ENCODE results near the gene OLFML2A. TPM values are rescaled to one million over a fixed set of nuclear protein-coding genes. Genes with fewer than 3 reads are reported as not detected.

Gene OLFML2A
- total and polyA plus RNA-seq, 2 of the 13 experiments (the other 11 are each of a cell fraction or from before 2014, with no cell fraction given) = 0.01 to 0.02 TPM

DNA sequence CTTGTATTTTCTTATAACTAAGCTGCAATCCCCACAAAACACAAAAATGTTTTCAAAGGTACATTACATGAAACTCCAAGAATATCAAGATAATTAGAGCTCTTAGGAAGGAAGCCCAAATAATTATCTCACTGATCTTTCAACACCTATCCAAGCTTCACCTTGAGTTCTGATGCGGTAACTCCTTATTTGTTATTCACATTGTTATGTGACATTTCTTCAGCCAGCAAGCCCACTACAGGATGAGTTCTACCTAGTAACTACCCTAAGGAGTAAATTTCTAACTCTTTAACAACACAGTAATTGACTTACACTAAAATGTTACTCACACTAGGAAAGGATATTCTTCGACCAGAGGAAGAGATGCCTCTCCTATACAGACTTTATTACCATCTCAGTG, 15.7 kb upstream of the OLFML2A start:
- 95% methylated on average over 2 of the region's 2 CpGs for WGBS (ENCODE audit: low lambda C conversion rate)
- H3K4me2 ChIP-seq (ENCODE audit: low read depth, low read length) = no peak overlapping the region
- ATAC-seq = no peak
- H3K4me1 ChIP-seq (ENCODE audit: insufficient read depth, low read length) = peaks cover 73% of the 10 kb centered on the region
- no peaks in the 10 kb centered on the region for H3K9me3 ChIP-seq (ENCODE audit: low read length)
- H3K9ac ChIP-seq (ENCODE audit: insufficient read depth, low read depth, low read length) = no peak overlapping the region
- intact Hi-C loops (cut with micrococcal nuclease; ENCODE audit: unreplicated experiment) = no loop called here
- CTCF ChIA-PET (ENCODE audit: low intra/inter-chr PET ratio, low total read pairs) = no interaction called here
- no peak overlapping the region for H2AFZ ChIP-seq (ENCODE audit: low read length)
- FAIRE-seq = no peak
- H3K36me3 ChIP-seq (replicated peaks in 1 of 2; ENCODE audit: control insufficient read depth in 1 of 2, insufficient read depth in 2 of 2, low read length in 2 of 2) = no peaks in the 10 kb centered on the region
- H4K20me1 ChIP-seq (ENCODE audit: insufficient read depth, low read length) = peaks cover 10% of the 10 kb centered on the region; the same call in 1 of the 2 replicates
- no peak for DNase-seq (ENCODE audit: low spot score)
- no peak overlapping the region for H3K27ac ChIP-seq (ENCODE audit: extremely low read length, insufficient read depth, low read length)
- POLR2A ChIA-PET = interaction anchor here (1.6 kb wide), 1 partner anchor 9 kb away, joined by 4 read pairs; no protein-coding TSS in a partner anchor
- H3K27me3 ChIP-seq (ENCODE audit: control insufficient read depth in 1 of 2, insufficient read depth in 2 of 2, low read length in 2 of 2) = no peaks in the 10 kb centered on the region; a peak in 1 of 5 replicates
- no TSS peak for BruUV-seq (replicated peaks)
- H3K79me2 ChIP-seq (ENCODE audit: insufficient read depth, low read length) = peaks cover 94% of the 10 kb centered on the region
- in situ Hi-C loops (cut with HindIII; ENCODE audit: extremely low pct_ligation_motif_present, low pct_unique_long_range_greater_than_20kb) = no loop called here
- no peak overlapping the region for H3K4me3 ChIP-seq (replicated peaks in 1 of 3; ENCODE audit: insufficient read depth in 1 of 3, low read depth in 2 of 3, low read length in 3 of 3)
- TF ChIP-seq ZFP82 (CRISPR knock-in tag; IDR thresholded peaks at IDR 0.05; ENCODE audit: borderline replicate concordance) (no peak), AGO2 (optimal IDR thresholded peaks at IDR 0.05; ENCODE audit: low read depth, low read length) (no peak), ZBTB3 (CRISPR knock-in tag; IDR thresholded peaks at IDR 0.05; ENCODE audit: borderline replicate concordance, low read depth) (no peak), ZNF772 (CRISPR knock-in tag; IDR thresholded peaks at IDR 0.05) (no peak), ZNF20 (CRISPR knock-in tag; IDR thresholded peaks at IDR 0.05) (no peak), ZMYM3 (CRISPR knock-in tag; IDR thresholded peaks at IDR 0.05) (no peak), ZNF337 (CRISPR knock-in tag; IDR thresholded peaks at IDR 0.05; ENCODE audit: borderline replicate concordance, low read depth) (no peak), ZNF468 (CRISPR knock-in tag; IDR thresholded peaks at IDR 0.05) (no peak), ZNF747 (CRISPR knock-in tag; IDR thresholded peaks at IDR 0.05; ENCODE audit: borderline replicate concordance) (no peak), ZNF878 (CRISPR knock-in tag; IDR thresholded peaks at IDR 0.05) (no peak), RBFOX2 (IDR thresholded peaks at IDR 0.05; ENCODE audit: low read depth, low read length) (no peak), HOXA3 (CRISPR knock-in tag; IDR thresholded peaks at IDR 0.05) (no peak)
- TF ChIP-seq, protein P1, sequence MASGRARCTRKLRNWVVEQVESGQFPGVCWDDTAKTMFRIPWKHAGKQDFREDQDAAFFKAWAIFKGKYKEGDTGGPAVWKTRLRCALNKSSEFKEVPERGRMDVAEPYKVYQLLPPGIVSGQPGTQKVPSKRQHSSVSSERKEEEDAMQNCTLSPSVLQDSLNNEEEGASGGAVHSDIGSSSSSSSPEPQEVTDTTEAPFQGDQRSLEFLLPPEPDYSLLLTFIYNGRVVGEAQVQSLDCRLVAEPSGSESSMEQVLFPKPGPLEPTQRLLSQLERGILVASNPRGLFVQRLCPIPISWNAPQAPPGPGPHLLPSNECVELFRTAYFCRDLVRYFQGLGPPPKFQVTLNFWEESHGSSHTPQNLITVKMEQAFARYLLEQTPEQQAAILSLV (CRISPR knock-in tag; IDR thresholded peaks at IDR 0.05; ENCODE audit: borderline replicate concordance) = no peak
- TF ChIP-seq, protein P2, sequence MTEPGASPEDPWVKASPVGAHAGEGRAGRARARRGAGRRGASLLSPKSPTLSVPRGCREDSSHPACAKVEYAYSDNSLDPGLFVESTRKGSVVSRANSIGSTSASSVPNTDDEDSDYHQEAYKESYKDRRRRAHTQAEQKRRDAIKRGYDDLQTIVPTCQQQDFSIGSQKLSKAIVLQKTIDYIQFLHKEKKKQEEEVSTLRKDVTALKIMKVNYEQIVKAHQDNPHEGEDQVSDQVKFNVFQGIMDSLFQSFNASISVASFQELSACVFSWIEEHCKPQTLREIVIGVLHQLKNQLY (CRISPR knock-in tag; IDR thresholded peaks at IDR 0.05) = no peak
- TF ChIP-seq, protein P3, sequence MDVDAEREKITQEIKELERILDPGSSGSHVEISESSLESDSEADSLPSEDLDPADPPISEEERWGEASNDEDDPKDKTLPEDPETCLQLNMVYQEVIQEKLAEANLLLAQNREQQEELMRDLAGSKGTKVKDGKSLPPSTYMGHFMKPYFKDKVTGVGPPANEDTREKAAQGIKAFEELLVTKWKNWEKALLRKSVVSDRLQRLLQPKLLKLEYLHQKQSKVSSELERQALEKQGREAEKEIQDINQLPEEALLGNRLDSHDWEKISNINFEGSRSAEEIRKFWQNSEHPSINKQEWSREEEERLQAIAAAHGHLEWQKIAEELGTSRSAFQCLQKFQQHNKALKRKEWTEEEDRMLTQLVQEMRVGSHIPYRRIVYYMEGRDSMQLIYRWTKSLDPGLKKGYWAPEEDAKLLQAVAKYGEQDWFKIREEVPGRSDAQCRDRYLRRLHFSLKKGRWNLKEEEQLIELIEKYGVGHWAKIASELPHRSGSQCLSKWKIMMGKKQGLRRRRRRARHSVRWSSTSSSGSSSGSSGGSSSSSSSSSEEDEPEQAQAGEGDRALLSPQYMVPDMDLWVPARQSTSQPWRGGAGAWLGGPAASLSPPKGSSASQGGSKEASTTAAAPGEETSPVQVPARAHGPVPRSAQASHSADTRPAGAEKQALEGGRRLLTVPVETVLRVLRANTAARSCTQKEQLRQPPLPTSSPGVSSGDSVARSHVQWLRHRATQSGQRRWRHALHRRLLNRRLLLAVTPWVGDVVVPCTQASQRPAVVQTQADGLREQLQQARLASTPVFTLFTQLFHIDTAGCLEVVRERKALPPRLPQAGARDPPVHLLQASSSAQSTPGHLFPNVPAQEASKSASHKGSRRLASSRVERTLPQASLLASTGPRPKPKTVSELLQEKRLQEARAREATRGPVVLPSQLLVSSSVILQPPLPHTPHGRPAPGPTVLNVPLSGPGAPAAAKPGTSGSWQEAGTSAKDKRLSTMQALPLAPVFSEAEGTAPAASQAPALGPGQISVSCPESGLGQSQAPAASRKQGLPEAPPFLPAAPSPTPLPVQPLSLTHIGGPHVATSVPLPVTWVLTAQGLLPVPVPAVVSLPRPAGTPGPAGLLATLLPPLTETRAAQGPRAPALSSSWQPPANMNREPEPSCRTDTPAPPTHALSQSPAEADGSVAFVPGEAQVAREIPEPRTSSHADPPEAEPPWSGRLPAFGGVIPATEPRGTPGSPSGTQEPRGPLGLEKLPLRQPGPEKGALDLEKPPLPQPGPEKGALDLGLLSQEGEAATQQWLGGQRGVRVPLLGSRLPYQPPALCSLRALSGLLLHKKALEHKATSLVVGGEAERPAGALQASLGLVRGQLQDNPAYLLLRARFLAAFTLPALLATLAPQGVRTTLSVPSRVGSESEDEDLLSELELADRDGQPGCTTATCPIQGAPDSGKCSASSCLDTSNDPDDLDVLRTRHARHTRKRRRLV (CRISPR knock-in tag; IDR thresholded peaks at IDR 0.05) = no peak
- TF ChIP-seq, protein P4, sequence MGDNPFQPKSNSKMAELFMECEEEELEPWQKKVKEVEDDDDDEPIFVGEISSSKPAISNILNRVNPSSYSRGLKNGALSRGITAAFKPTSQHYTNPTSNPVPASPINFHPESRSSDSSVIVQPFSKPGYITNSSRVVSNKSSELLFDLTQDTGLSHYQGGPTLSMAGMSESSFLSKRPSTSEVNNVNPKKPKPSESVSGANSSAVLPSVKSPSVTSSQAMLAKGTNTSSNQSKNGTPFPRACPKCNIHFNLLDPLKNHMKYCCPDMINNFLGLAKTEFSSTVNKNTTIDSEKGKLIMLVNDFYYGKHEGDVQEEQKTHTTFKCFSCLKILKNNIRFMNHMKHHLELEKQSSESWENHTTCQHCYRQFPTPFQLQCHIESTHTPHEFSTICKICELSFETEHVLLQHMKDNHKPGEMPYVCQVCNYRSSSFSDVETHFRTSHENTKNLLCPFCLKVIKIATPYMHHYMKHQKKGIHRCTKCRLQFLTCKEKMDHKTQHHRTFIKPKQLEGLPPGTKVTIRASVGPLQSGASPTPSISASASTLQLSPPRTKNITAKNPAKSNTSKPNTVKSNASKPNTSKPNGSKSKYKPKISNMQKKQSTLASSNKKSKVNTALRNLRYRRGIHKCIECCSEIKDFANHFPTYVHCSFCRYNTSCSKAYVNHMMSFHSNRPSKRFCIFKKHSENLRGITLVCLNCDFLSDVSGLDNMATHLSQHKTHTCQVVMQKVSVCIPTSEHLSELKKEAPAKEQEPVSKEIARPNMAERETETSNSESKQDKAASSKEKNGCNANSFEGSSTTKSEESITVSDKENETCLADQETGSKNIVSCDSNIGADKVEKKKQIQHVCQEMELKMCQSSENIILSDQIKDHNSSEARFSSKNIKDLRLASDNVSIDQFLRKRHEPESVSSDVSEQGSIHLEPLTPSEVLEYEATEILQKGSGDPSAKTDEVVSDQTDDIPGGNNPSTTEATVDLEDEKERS (CRISPR knock-in tag; IDR thresholded peaks at IDR 0.05) = no peak

Data from HepG2 (cell line).